Neural cell (in vitro differentiated cells): ENCODE measurements around the gene IGF2BP3. TPM values are rescaled to one million over a fixed set of nuclear protein-coding genes. Genes with fewer than 3 reads are reported as not detected.
A peak's percentile ranks its signal among the peaks of the same experiment; 100 is the strongest.

ENCODE experiments used
- H2AFZ ChIP-seq: fragments of 200-600, 300-800 bp; sonication (generic), shearing (Covaris generic); 2 replicates; pipeline ENCODE4 v1.6.0; 2014; ENCODE audit warnings: low read depth, mild to moderate bottlenecking, antibody characterized with exemption, low read length, moderate library complexity
- H3F3A ChIP-seq: fragments of 200-600 bp; shearing (Covaris generic); 2 replicates; pipeline ENCODE4 v1.6.1; 2016; ENCODE audit warnings: mild to moderate bottlenecking, moderate library complexity, mixed read lengths, antibody characterized with exemption, low read length; ENCODE audit not compliant: insufficient read depth, poor library complexity, severe bottlenecking
- H3K27ac ChIP-seq: fragments of 200-600, 300-800 bp; sonication (generic), shearing (Covaris generic); 2 replicates; pipeline ENCODE4 v1.5.1; 2014; ENCODE audit warnings: mild to moderate bottlenecking, low read length, moderate library complexity
- H3K27me3 ChIP-seq: fragments of 300-800, 200-600 bp; sonication (generic), shearing (Covaris generic); 2 replicates; pipeline ENCODE4 v1.6.0; 2014; ENCODE audit warnings: mild to moderate bottlenecking, low read depth, low read length, moderate library complexity; ENCODE audit not compliant: insufficient read depth
- H3K36me3 ChIP-seq: fragments of 300-800, 200-600 bp; sonication (generic), shearing (Covaris generic); 2 replicates; pipeline ENCODE4 v1.5.1; 2014; ENCODE audit warnings: mild to moderate bottlenecking, antibody characterized with exemption, low read length, moderate library complexity; ENCODE audit not compliant: insufficient read depth
- H3K4me2 ChIP-seq: fragments of 300-800, 200-600 bp; sonication (generic), shearing (Covaris generic); 2 replicates; pipeline ENCODE4 v1.6.0; 2014; ENCODE audit warnings: mild to moderate bottlenecking, low read length
- H3K4me3 ChIP-seq: fragments of 300-800, 200-600 bp; sonication (generic), shearing (Covaris generic); 2 replicates; pipeline ENCODE4 v1.5.1; 2014; ENCODE audit warnings: mild to moderate bottlenecking, low read length, moderate library complexity
- H3K79me2 ChIP-seq: fragments of 200-600 bp; shearing (Covaris generic); replicated peaks from 2 replicates; pipeline ENCODE4 v1.6.0; 2014; ENCODE audit warnings: mild to moderate bottlenecking, low read length, moderate library complexity; ENCODE audit not compliant: insufficient read depth
- H3K9ac ChIP-seq: fragments of 300-800, 200-600 bp; sonication (generic), shearing (Covaris generic); 2 replicates; pipeline ENCODE4 v1.6.1; 2016; ENCODE audit warnings: mild to moderate bottlenecking, low read length, mixed read lengths
- H3K9me2 ChIP-seq: fragments of 200-600 bp; shearing (Covaris generic); 2 replicates; pipeline ENCODE4 v1.6.1; 2016; ENCODE audit warnings: mild to moderate bottlenecking, low read length, mixed read lengths; ENCODE audit not compliant: insufficient read depth
- H3K9me3 ChIP-seq: fragments of 200-600, 300-800 bp; sonication (generic), shearing (Covaris generic); 2 replicates; pipeline ENCODE4 v1.6.1; 2016; ENCODE audit warnings: mild to moderate bottlenecking, mixed run types, low read length, moderate library complexity, mixed read lengths
- H4K20me1 ChIP-seq: fragments of 200-600 bp; shearing (Covaris generic); 2 replicates; pipeline ENCODE4 v1.6.1; 2016; ENCODE audit warnings: mild to moderate bottlenecking, mixed run types; ENCODE audit not compliant: insufficient read depth
- EP300 ChIP-seq: fragments of 450-650 bp; conservative IDR thresholded peaks from 2 replicates; pipeline ENCODE4 v1.6.1; 2014; ENCODE audit warnings: antibody characterized with exemption, mild to moderate bottlenecking, moderate library complexity; ENCODE audit not compliant: poor library complexity, severe bottlenecking
- EZH2 ChIP-seq: fragments of 200-600, 300-800 bp; shearing (Covaris generic), sonication (generic); IDR thresholded peaks from 2 replicates; pipeline ENCODE4 v1.6.1; 2014; ENCODE audit warnings: antibody characterized with exemption, low read length, borderline replicate concordance, mild to moderate bottlenecking; ENCODE audit not compliant: insufficient read depth, poor library complexity, severe bottlenecking
- MXI1 ChIP-seq: fragments of 450-650 bp; conservative IDR thresholded peaks from 2 replicates; pipeline ENCODE4 v1.6.1; 2014; ENCODE audit warnings: antibody characterized with exemption, mild to moderate bottlenecking; ENCODE audit not compliant: poor library complexity, severe bottlenecking
- POLR2AphosphoS5 ChIP-seq: IDR thresholded peaks from 2 replicates; pipeline ENCODE4 v1.6.1; 2012
- SMC3 ChIP-seq: fragments of 450-650 bp; conservative IDR thresholded peaks from 2 replicates; pipeline ENCODE4 v1.6.1; 2014; ENCODE audit warnings: antibody characterized with exemption, mild to moderate bottlenecking, moderate library complexity; ENCODE audit not compliant: poor library complexity
- TAF1 ChIP-seq: IDR thresholded peaks from 2 replicates; pipeline ENCODE4 v1.6.1; 2012; ENCODE audit warnings: low read depth
- polyA plus RNA-seq: library from polyadenylated mRNA; depleted of rRNA; stranded (reverse); fragments of >200 nt; gene quantifications from 2 replicates; pipeline ENCODE4 v1.2.3, GENCODE V29; 2014
- TF ChIP-seq, protein P1 (sequence below): IDR thresholded peaks from 2 replicates; pipeline ENCODE4 v1.6.1; 2012; ENCODE audit warnings: borderline replicate concordance
- TF ChIP-seq, protein P2 (sequence below): fragments of 450-650 bp; IDR thresholded peaks from 2 replicates; pipeline ENCODE4 v1.5.1; 2014; ENCODE audit warnings: antibody characterized with exemption, mild to moderate bottlenecking, moderate library complexity; ENCODE audit not compliant: poor library complexity, severe bottlenecking

The IGF2BP3 gene
- polyA plus RNA-seq, 1 donor from 2014 or later: 29.6 TPM

DNA sequence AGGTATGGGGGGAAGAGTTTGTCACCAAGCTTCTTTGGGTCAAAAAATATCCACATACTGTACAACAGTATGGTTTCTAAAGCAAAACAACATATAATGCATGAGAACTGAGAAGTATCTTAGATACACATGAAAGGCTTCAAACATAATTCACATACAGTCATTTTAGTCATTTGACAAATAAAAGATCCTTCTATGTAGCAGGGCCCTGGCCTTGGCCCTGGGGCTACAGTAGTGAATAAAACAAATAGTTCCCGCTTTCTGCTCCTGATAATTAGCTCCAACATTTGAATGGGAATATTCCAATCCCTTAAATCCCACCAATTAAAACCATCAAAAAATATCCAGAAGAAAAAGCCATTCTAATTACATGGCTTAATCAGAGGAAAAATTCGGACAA, 119.8 kb downstream of the IGF2BP3 start:
- Histone ChIP-seq H3K36me3 (peaks cover 4% of the 10 kb centered on the region), H3K79me2 (no peaks in the 10 kb centered on the region), H3K27ac (no peak overlapping the region), H3K27me3 (no peaks in the 10 kb centered on the region), H3K9ac (no peak overlapping the region), H3K4me2 (no peak overlapping the region), H3F3A (peaks cover 3% of the 10 kb centered on the region), H3K9me3 (no peaks in the 10 kb centered on the region), H3K9me2 (no peaks in the 10 kb centered on the region), H3K4me3 (no peak overlapping the region), H2AFZ (no peak overlapping the region), H4K20me1 (no peaks in the 10 kb centered on the region)
- TF ChIP-seq TAF1: no peak
- no peak for TF ChIP-seq SMC3
- TF ChIP-seq, protein P1, sequence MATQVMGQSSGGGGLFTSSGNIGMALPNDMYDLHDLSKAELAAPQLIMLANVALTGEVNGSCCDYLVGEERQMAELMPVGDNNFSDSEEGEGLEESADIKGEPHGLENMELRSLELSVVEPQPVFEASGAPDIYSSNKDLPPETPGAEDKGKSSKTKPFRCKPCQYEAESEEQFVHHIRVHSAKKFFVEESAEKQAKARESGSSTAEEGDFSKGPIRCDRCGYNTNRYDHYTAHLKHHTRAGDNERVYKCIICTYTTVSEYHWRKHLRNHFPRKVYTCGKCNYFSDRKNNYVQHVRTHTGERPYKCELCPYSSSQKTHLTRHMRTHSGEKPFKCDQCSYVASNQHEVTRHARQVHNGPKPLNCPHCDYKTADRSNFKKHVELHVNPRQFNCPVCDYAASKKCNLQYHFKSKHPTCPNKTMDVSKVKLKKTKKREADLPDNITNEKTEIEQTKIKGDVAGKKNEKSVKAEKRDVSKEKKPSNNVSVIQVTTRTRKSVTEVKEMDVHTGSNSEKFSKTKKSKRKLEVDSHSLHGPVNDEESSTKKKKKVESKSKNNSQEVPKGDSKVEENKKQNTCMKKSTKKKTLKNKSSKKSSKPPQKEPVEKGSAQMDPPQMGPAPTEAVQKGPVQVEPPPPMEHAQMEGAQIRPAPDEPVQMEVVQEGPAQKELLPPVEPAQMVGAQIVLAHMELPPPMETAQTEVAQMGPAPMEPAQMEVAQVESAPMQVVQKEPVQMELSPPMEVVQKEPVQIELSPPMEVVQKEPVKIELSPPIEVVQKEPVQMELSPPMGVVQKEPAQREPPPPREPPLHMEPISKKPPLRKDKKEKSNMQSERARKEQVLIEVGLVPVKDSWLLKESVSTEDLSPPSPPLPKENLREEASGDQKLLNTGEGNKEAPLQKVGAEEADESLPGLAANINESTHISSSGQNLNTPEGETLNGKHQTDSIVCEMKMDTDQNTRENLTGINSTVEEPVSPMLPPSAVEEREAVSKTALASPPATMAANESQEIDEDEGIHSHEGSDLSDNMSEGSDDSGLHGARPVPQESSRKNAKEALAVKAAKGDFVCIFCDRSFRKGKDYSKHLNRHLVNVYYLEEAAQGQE: no peak
- TF ChIP-seq EZH2: no peak
- no peak for TF ChIP-seq EP300
- TF ChIP-seq, protein P2, sequence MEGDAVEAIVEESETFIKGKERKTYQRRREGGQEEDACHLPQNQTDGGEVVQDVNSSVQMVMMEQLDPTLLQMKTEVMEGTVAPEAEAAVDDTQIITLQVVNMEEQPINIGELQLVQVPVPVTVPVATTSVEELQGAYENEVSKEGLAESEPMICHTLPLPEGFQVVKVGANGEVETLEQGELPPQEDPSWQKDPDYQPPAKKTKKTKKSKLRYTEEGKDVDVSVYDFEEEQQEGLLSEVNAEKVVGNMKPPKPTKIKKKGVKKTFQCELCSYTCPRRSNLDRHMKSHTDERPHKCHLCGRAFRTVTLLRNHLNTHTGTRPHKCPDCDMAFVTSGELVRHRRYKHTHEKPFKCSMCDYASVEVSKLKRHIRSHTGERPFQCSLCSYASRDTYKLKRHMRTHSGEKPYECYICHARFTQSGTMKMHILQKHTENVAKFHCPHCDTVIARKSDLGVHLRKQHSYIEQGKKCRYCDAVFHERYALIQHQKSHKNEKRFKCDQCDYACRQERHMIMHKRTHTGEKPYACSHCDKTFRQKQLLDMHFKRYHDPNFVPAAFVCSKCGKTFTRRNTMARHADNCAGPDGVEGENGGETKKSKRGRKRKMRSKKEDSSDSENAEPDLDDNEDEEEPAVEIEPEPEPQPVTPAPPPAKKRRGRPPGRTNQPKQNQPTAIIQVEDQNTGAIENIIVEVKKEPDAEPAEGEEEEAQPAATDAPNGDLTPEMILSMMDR: no peak
- no peak for TF ChIP-seq MXI1
- no peak for TF ChIP-seq POLR2AphosphoS5

DNA sequence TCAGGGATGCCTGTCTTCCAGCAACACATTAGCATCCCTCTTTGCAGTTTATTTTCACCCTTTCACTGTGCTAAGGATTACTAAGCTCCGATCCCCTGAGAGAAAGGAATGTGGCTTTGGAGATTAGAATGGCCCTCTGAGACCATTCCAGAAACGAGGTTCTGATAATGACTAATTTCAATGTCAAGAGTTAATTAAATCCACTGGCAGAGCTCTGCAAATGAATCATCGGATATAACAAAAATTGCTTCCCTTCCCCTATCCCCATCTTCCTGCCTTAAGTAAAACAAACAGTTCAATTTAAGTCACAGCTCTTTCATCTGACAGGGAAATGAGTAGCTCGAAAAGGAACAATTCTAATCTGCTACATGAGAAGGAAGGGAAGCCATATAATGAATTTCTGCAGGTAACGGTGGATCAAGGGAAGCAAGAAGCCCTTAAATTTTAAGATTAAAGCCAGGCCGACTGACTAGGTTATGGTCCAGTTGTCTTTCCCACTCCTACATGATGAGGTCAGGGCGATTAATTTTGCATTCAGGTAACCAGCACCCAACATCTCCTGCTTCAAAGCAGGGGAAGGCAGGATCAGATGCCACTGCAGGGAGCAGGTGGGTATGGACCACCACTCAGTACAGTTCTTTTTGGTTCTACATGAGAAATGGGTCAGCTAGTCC, 120.7 kb downstream of the IGF2BP3 start:
- Histone ChIP-seq H3K27me3 (no peaks in the 10 kb centered on the region), H3K4me2 (no peak overlapping the region), H3K9me3 (no peaks in the 10 kb centered on the region), H3K79me2 (no peaks in the 10 kb centered on the region), H3K36me3 (peaks cover 4% of the 10 kb centered on the region), H3K4me3 (peak overlapping the region; percentile 15), H3F3A (peaks cover 3% of the 10 kb centered on the region), H2AFZ (no peak overlapping the region), H3K27ac (no peak overlapping the region), H4K20me1 (no peaks in the 10 kb centered on the region), H3K9ac (no peak overlapping the region), H3K9me2 (no peaks in the 10 kb centered on the region)
- TF ChIP-seq, protein P1: no peak
- TF ChIP-seq EP300: no peak
